Astrocyte of the cerebellum (primary cell): ENCODE results near the gene TOLLIP.

Experiments
- DNase-seq: peaks from one replicate; pipeline ENCODE4 v3.0.0-alpha.2; 2011; ENCODE audit warnings: low read depth
- H3K4me3 ChIP-seq: 2 replicates; pipeline ENCODE4 v1.5.1; 2011; ENCODE audit warnings: mild to moderate bottlenecking, low read depth, low read length, moderate library complexity
- CTCF ChIP-seq: IDR thresholded peaks from 2 replicates; pipeline ENCODE4 v1.5.1; 2012; ENCODE audit warnings: low read length, low read depth, moderate library complexity, mild to moderate bottlenecking; ENCODE audit errors: missing control alignments
- in situ Hi-C: cut with HindIII; loops from 2 replicates; pipeline ENCODE4 v1.10.0; 2017; ENCODE audit warnings: low sequenced_read_pairs

TOLLIP gene

GRCh38 chr11:1272531-1272930, 36.9 kb downstream of the TOLLIP start:
- DNase-seq: no peak
- no peak overlapping the region for H3K4me3 ChIP-seq
- no peak for TF ChIP-seq CTCF
- in situ Hi-C loops: no loop called here

DNA sequence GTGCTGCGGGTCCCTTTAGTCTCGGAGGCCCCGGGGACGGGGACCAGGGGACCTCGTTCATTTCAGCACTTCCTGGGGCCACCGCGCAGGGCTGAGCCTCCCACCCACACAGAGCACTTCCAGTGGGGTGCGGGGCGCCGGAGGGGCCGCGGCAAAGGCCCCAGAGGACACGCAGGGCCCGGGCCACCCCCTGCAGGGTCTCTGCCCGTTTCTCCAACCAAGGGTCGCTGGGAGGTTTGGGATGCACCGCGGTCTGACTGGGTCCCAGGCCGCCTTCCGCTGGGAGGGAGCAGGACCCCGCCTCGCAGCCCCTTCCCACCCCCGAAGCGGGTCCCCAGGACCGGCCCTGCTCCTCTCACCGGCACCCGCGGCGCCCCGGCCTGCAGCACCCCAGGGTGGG, 37.5 kb downstream of the TOLLIP start:
- H3K4me3 ChIP-seq: no peak overlapping the region
- no peak for TF ChIP-seq CTCF
- in situ Hi-C loops: no loop called here
- DNase-seq: no peak

- H3K4me3 ChIP-seq: no peak overlapping the region
- no peak for DNase-seq
- no peak for TF ChIP-seq CTCF
- in situ Hi-C loops: no loop called here
These were observed 38.0 kb downstream of the TOLLIP start for GRCh38 chr11:1271406-1271805.

- no peak overlapping the region for H3K4me3 ChIP-seq
- no peak for TF ChIP-seq CTCF
- DNase-seq: peak; percentile 16
- in situ Hi-C loops: no loop called here
These were observed 38.4 kb downstream of the TOLLIP start for GRCh38 chr11:1271002-1271401.

DNA sequence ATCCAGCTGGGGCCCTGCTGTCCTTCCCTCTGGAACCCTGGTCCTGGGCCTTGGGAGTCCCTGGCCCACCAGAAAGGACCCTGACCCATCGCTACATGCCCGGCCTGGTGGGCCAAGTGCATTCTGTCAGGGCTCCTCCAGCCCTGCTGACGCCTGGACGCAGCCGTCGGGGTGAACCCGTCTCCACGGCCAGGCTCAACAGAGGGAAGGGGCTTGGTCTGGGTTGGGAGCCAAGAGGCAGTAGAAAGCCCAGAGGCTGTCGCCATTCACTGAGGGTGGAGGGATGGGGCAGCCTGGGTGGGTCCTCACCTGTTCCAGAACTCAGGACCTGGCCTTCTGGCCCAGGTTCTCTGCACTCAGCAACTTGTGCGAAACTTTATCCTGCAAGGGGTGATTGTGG, 39.0 kb downstream of the TOLLIP start:
- in situ Hi-C loops: no loop called here
- TF ChIP-seq CTCF: no peak
- DNase-seq: no peak
- H3K4me3 ChIP-seq: no peak overlapping the region

DNA sequence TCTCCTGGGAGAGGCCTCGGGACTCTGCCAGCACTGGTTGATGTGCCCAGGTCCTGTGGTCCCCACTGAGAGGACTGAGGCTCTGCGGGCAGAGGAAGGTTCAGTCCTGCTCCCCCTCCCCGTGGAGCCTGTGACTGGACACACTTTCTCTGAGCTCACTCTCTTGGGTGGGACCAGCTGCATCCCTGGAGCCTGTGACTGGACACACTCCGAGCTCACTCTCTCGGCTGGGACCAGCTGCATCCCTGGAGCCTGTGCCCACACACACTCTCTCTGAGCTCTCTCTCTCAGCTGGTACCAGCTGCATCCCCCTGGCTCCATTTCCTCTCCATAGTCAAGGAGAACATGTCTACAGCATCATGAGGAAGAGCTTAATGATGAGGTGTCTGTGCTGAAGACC, 39.5 kb downstream of the TOLLIP start:
- H3K4me3 ChIP-seq: no peak overlapping the region
- TF ChIP-seq CTCF: no peak
- in situ Hi-C loops: no loop called here
- DNase-seq: no peak
